B cell (primary cell): ENCODE measurements around the gene PIGQ. TPM values are rescaled to one million over a fixed set of nuclear protein-coding genes. Genes with fewer than 3 reads are reported as not detected.

Experiments used
- ATAC-seq: fragments of 200-7000 bp; cut with Tn5 transposase; one replicate; pipeline ENCODE4 v1.10.0; 2021; ENCODE audit warnings: low read depth, mild to moderate bottlenecking, moderate number of reproducible peaks, moderate library complexity
- CTCF ChIA-PET: fragments of 350-600 bp; sonication (Branson Sonifier 250); formaldehyde crosslinking; loops from one replicate; lab custom pipeline; 2021; ENCODE audit warnings: antibody characterized with exemption, inconsistent platforms; lab: Charles Lee
- POLR2A ChIA-PET: fragments of 350-600 bp; sonication (Branson Sonifier 250); formaldehyde crosslinking; loops from one replicate; lab custom pipeline; 2021; ENCODE audit warnings: antibody characterized with exemption; lab: Charles Lee
- DNase-seq: peaks from one replicate; pipeline ENCODE4 v3.0.0; 2013
- H2AFZ ChIP-seq: 2 replicates; pipeline ENCODE4 v1.6.1; 2012; ENCODE audit warnings: mild to moderate bottlenecking, low read depth, low read length; ENCODE audit not compliant: insufficient read depth, poor library complexity, severe bottlenecking
- H3K27ac ChIP-seq, 2 donors: 1 replicate in 1 of 2; 2 replicates in 1 of 2; pipeline ENCODE4 v1.5.1; 2012 to 2013; ENCODE audit warnings: low read length in 2 of 2, mild to moderate bottlenecking in 2 of 2, moderate library complexity in 1 of 2
- H3K27me3 ChIP-seq, 4 experiments: fragments of 200-600 bp in 1 of 4; sonication (generic) in 1 of 4; replicated peaks in 1 of 4; 1 replicate in 2 of 4; 2 replicates in 2 of 4; pipeline versions ENCODE4 v1.6.1 to v1.7.0; 2013 to 2016; ENCODE audit warnings: low read length in 3 of 4, mild to moderate bottlenecking in 2 of 4, mixed read lengths in 1 of 4, moderate library complexity in 1 of 4; ENCODE audit not compliant: insufficient read depth in 4 of 4, control insufficient read depth in 3 of 4; ENCODE audit errors: control extremely low read depth in 1 of 4
- H3K36me3 ChIP-seq, 2 experiments: replicated peaks in 1 of 2; 1 replicate in 1 of 2; 2 replicates in 1 of 2; pipeline versions ENCODE4 v1.6.1 to v1.7.1; 2013; ENCODE audit warnings: low read length in 1 of 2; ENCODE audit not compliant: insufficient read depth in 2 of 2, control insufficient read depth in 1 of 2; ENCODE audit errors: control extremely low read depth in 1 of 2, extremely low read depth in 1 of 2
- H3K4me1 ChIP-seq, 2 donors: fragments of 200-600 bp in 1 of 2; sonication (generic) in 1 of 2; 1 replicate in 1 of 2; 2 replicates in 1 of 2; pipeline versions ENCODE4 v1.5.1 to v1.6.1; 2013 to 2017; ENCODE audit warnings: low read length in 2 of 2; ENCODE audit not compliant: control insufficient read depth in 2 of 2, insufficient read depth in 2 of 2
- H3K4me2 ChIP-seq: replicated peaks from 2 replicates; pipeline ENCODE3; 2012; ENCODE audit warnings: mild to moderate bottlenecking, low read depth, low read length; ENCODE audit not compliant: poor library complexity, severe bottlenecking
- H3K4me3 ChIP-seq, 5 experiments: fragments of 200-600 bp in 1 of 5; sonication (generic) in 1 of 5; 1 replicate in 3 of 5; 2 replicates in 2 of 5; pipeline versions ENCODE4 v1.5.1 to v1.7.0; 2011 to 2016; ENCODE audit warnings: low read length in 4 of 5, mild to moderate bottlenecking in 4 of 5, low read depth in 2 of 5, control low read depth in 1 of 5, moderate library complexity in 1 of 5; ENCODE audit not compliant: insufficient read depth in 1 of 5; ENCODE audit errors: control extremely low read depth in 1 of 5, extremely low read depth in 1 of 5
- H3K79me2 ChIP-seq: fragments of 200-600 bp; sonication (generic); one replicate; pipeline ENCODE4 v1.6.0; 2016; ENCODE audit warnings: low read length; ENCODE audit not compliant: control insufficient read depth, insufficient read depth
- H3K9ac ChIP-seq: fragments of 200-600 bp; sonication (generic); 2 replicates; pipeline ENCODE4 v1.6.1; 2017; ENCODE audit warnings: mild to moderate bottlenecking, low read length, moderate library complexity
- H3K9me3 ChIP-seq, 3 donors: one replicate each; pipeline versions ENCODE4 v1.6.1 to v1.7.1; 2013; ENCODE audit warnings: low read length in 2 of 3; ENCODE audit not compliant: control insufficient read depth in 2 of 3, insufficient read depth in 1 of 3; ENCODE audit errors: control extremely low read depth in 1 of 3
- H4K20me1 ChIP-seq: 2 replicates; pipeline ENCODE4 v1.6.0; 2012; ENCODE audit warnings: mild to moderate bottlenecking, low read length; ENCODE audit not compliant: insufficient read depth, control insufficient read depth, poor library complexity, severe bottlenecking
- H3K27ac Mint-ChIP-seq: one replicate; pipeline ENCODE4 v1.8.0; 2021; ENCODE audit warnings: mixed read lengths
- H3K27me3 Mint-ChIP-seq: one replicate; pipeline ENCODE4 v1.8.0; 2021; ENCODE audit warnings: mixed read lengths
- H3K4me1 Mint-ChIP-seq: one replicate; pipeline ENCODE4 v1.8.0; 2021; ENCODE audit warnings: mixed read lengths
- H3K4me3 Mint-ChIP-seq: one replicate; pipeline ENCODE4 v1.8.0; 2021; ENCODE audit warnings: mixed read lengths
- H3K9me3 Mint-ChIP-seq: one replicate; pipeline ENCODE4 v1.8.0; 2022; ENCODE audit warnings: mixed read lengths; ENCODE audit not compliant: insufficient read depth
- EZH2 ChIP-seq: IDR thresholded peaks from 2 replicates; pipeline ENCODE4 v1.6.1; 2012; ENCODE audit warnings: borderline replicate concordance, low read depth, mild to moderate bottlenecking, moderate library complexity, low read length; ENCODE audit not compliant: insufficient read depth, poor library complexity, severe bottlenecking
- WGBS: methylation state at CpG from one replicate; pipeline ENCODE4 v1.1.5; 2013; ENCODE audit warnings: missing lambda C conversion rate; ENCODE audit not compliant: insufficient coverage; 5-methylcytosine and 5-hydroxymethylcytosine counted together
- intact Hi-C: fragments of 100-400 bp; cut with micrococcal nuclease; formaldehyde crosslinking; loops from one replicate; pipeline ENCODE4 v1.10.0; 2022
- polyA plus RNA-seq: library from polyadenylated mRNA; depleted of rRNA; stranded (reverse); fragments of >200 nt; gene quantifications from 2 replicates; pipeline ENCODE4 v1.2.3, GENCODE V29; 2012
- total RNA-seq, 2 donors: library from RNA; stranded (reverse); fragments of 120-200 nt in 1 of 2; gene quantifications; 1 replicate in 1 of 2; 2 replicates in 1 of 2; pipeline versions ENCODE4 v1.2.3 to v1.2.4, GENCODE V29; 2013 to 2022
- TF ChIP-seq, protein P1 (sequence below): fragments of 200-600 bp; IDR thresholded peaks from one replicate; pipeline ENCODE4 v1.8.0; 2022; ENCODE audit warnings: antibody characterized with exemption, mild to moderate bottlenecking

PIGQ gene
- total and polyA plus RNA-seq, 2 donors (not counting 1 experiment from before 2014, with no cell fraction given) = 56.9 to 68.5 TPM

DNA sequence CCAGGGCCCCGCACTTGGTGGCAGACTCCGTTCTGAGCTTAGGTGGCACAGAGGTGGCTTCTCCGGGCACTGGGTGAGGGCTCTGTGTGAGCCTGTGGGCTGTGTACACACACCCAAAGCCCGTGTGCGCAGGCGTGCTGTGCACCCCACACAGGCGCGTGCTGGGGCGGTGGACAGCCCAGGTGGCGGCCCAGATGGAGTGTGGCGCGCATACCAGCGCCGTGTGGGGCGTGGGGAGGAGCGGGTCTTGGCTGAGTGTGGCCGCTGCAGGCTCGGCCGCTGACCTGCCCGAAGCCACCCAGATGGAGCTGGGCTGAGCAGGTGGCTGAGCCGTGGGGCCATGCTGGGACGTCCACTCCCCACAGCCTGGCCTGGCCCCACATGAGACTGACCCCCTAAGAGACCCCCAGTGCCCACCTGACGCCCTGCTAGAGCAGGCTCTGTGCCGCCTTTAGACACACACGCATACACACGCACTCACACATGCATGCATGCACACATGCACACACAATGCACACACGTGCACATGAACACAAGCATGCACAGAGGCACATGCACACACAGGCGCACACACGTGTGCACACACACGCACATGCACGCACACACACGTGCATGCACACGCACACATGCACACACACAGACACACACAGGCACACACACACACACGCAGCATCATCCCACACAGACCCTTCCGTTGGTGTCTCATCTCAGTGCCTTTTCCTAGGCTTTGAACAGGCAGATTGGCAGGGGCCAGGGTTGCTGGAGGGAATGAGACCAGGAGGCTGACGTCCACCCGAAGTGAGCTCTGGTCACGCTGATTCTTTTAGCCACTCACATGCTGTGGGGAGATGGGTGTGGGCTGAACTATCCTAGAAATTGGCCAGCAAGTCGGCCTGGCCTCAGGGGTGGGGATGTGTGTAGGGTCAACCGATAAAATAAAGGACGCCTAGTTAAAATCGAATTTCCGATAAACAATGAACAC, 7.5 kb upstream of the PIGQ start:
- TF ChIP-seq, protein P1, sequence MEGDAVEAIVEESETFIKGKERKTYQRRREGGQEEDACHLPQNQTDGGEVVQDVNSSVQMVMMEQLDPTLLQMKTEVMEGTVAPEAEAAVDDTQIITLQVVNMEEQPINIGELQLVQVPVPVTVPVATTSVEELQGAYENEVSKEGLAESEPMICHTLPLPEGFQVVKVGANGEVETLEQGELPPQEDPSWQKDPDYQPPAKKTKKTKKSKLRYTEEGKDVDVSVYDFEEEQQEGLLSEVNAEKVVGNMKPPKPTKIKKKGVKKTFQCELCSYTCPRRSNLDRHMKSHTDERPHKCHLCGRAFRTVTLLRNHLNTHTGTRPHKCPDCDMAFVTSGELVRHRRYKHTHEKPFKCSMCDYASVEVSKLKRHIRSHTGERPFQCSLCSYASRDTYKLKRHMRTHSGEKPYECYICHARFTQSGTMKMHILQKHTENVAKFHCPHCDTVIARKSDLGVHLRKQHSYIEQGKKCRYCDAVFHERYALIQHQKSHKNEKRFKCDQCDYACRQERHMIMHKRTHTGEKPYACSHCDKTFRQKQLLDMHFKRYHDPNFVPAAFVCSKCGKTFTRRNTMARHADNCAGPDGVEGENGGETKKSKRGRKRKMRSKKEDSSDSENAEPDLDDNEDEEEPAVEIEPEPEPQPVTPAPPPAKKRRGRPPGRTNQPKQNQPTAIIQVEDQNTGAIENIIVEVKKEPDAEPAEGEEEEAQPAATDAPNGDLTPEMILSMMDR = no peak
- no peak for TF ChIP-seq EZH2
- ChIA-PET POLR2A (no interaction called here), CTCF (no interaction called here)
- no peaks in the 10 kb centered on the region for H3K36me3 ChIP-seq
- H2AFZ ChIP-seq = no peak overlapping the region
- Mint-ChIP-seq H3K4me1 (peaks cover 13% of the 10 kb centered on the region), H3K27ac (peak overlapping the region; percentile 67), H3K27me3 (peaks cover 10% of the 10 kb centered on the region), H3K4me3 (peak overlapping the region; percentile 57), H3K9me3 (no peaks in the 10 kb centered on the region)
- H3K27me3 ChIP-seq = peaks cover 0 to 34% (median 10%) of the 10 kb centered on the region in 4 experiments
- H3K4me2 ChIP-seq = no peak overlapping the region
- no peak overlapping the region for H3K9ac ChIP-seq
- H4K20me1 ChIP-seq = no peaks in the 10 kb centered on the region
- H3K4me3 ChIP-seq = no peak overlapping the region
- H3K79me2 ChIP-seq = peaks cover 9% of the 10 kb centered on the region
- DNase-seq (no peak), ATAC-seq (no peak)
- WGBS = 93% methylated on average over 37 of the region's 43 CpGs
- peaks cover 0 to 7% (median 0%) of the 10 kb centered on the region in 3 donors for H3K9me3 ChIP-seq
- peaks cover 19% of the 10 kb centered on the region in 2 donors for H3K4me1 ChIP-seq
- no peak overlapping the region for H3K27ac ChIP-seq
- intact Hi-C loops = no loop called here

DNA sequence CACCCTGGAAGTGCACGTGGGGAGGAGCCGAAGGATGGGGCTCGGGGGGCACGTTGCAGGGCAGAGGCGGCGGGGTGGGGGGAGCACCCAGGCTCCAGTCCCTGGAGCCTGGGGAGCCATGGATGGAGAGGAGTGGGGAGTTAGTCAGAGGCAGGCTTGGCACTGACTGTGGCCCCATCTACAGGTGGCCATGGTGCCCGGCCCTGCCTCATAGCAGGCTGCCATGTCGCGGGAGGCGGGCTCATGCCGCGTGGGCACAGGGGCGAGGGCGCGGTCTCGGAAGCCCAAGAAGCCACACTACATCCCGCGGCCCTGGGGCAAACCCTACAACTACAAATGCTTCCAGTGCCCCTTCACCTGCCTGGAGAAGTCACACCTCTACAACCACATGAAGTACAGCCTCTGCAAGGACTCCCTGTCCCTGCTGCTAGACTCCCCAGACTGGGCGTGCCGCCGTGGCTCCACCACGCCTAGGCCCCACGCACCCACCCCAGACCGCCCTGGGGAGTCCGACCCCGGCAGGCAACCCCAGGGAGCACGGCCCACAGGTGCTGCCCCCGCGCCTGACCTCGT, 6.6 kb upstream of the PIGQ start:
- Mint-ChIP-seq H3K9me3 (no peaks in the 10 kb centered on the region), H3K4me1 (peaks cover 14% of the 10 kb centered on the region), H3K27ac (no peak overlapping the region), H3K27me3 (peaks cover 10% of the 10 kb centered on the region), H3K4me3 (no peak overlapping the region)
- H3K4me3 ChIP-seq = no peak overlapping the region
- POLR2A ChIA-PET = no interaction called here
- H3K79me2 ChIP-seq = peaks cover 16% of the 10 kb centered on the region
- no peak overlapping the region for H2AFZ ChIP-seq
- TF ChIP-seq, protein P1 = no peak
- TF ChIP-seq EZH2 = no peak
- CTCF ChIA-PET = no interaction called here
- H3K4me2 ChIP-seq = no peak overlapping the region
- no peaks in the 10 kb centered on the region for H4K20me1 ChIP-seq
- peaks cover 0 to 30% (median 10%) of the 10 kb centered on the region in 4 experiments for H3K27me3 ChIP-seq
- peaks cover 23 to 28% of the 10 kb centered on the region in 2 donors for H3K4me1 ChIP-seq
- ATAC-seq = no peak
- no peak for DNase-seq
- intact Hi-C loops = no loop called here
- no peaks in the 10 kb centered on the region for H3K36me3 ChIP-seq
- 85% methylated on average over 30 of the region's 30 CpGs for WGBS
- H3K27ac ChIP-seq = no peak overlapping the region
- no peak overlapping the region for H3K9ac ChIP-seq
- H3K9me3 ChIP-seq = peaks cover 0 to 7% (median 0%) of the 10 kb centered on the region in 3 donors
